IMR-90 (cell line): ENCODE data around the gene ZDHHC6. TPM values are rescaled to one million over a fixed set of nuclear protein-coding genes. Genes with fewer than 3 reads are reported as not detected.

Experiments used
- ATAC-seq: fragments of 200-7000 bp; cut with Tn5 transposase; 2 replicates; pipeline ENCODE4 v1.9.1; 2020; ENCODE audit warnings: low read depth, mild to moderate bottlenecking, moderate library complexity
- BruUV-seq: library from RNA; stranded (reverse); fragments of 400-500 nt; replicated peaks from 2 replicates; lab custom pipeline; 2021; lab: Mats Ljungman, UMichigan
- CTCF ChIA-PET: fragments of 300-600 bp; formaldehyde crosslinking; extraction: SDS; loops from one replicate; lab custom pipeline; 2021; ENCODE audit warnings: antibody characterized with exemption; lab: Yijun Ruan, JAX
- POLR2A ChIA-PET: fragments of 300-600 bp; sonication (Branson Sonifier 250); formaldehyde crosslinking; loops from one replicate; lab custom pipeline; 2022; ENCODE audit warnings: antibody characterized with exemption; ENCODE audit not compliant: unreplicated experiment; lab: Charles Lee
- DNase-seq: peaks from one replicate; pipeline ENCODE4 v3.0.0; 2013
- H2AFZ ChIP-seq: replicated peaks from 2 replicates; pipeline ENCODE3; 2013; ENCODE audit warnings: low read length, mild to moderate bottlenecking; ENCODE audit not compliant: poor library complexity
- H2AK5ac ChIP-seq: 2 replicates; pipeline ENCODE4 v1.6.1; 2013; ENCODE audit warnings: low read depth, low read length, inconsistent platforms
- H2AK9ac ChIP-seq: replicated peaks from 2 replicates; pipeline ENCODE3; 2013; ENCODE audit warnings: mild to moderate bottlenecking, low read depth, low read length, moderate library complexity; ENCODE audit not compliant: poor library complexity
- H2BK120ac ChIP-seq: 2 replicates; pipeline ENCODE4 v1.6.1; 2013; ENCODE audit warnings: low read depth, low read length, inconsistent platforms
- H2BK15ac ChIP-seq: 3 replicates; pipeline ENCODE4 v1.6.1; 2013; ENCODE audit warnings: low read depth, low read length, inconsistent platforms
- H2BK20ac ChIP-seq: 2 replicates; pipeline ENCODE4 v1.6.1; 2013; ENCODE audit warnings: low read depth, mild to moderate bottlenecking, inconsistent platforms, low read length, moderate library complexity
- H2BK5ac ChIP-seq: 2 replicates; pipeline ENCODE4 v1.6.1; 2013; ENCODE audit warnings: mild to moderate bottlenecking, low read depth, low read length, inconsistent platforms; ENCODE audit not compliant: poor library complexity, severe bottlenecking
- H3K14ac ChIP-seq: replicated peaks from 2 replicates; pipeline ENCODE4 v1.6.1; 2013; ENCODE audit warnings: low read depth, low read length, inconsistent platforms
- H3K18ac ChIP-seq: 2 replicates; pipeline ENCODE4 v1.6.1; 2013; ENCODE audit warnings: low read depth, low read length, control low read depth
- H3K23ac ChIP-seq: 2 replicates; pipeline ENCODE4 v1.6.1; 2013; ENCODE audit warnings: low read depth, low read length, inconsistent platforms
- H3K27ac ChIP-seq: 2 replicates; pipeline ENCODE4 v1.5.1; 2013; ENCODE audit warnings: mild to moderate bottlenecking, control low read depth, low read length; ENCODE audit not compliant: insufficient read depth
- H3K27me3 ChIP-seq: 2 replicates; pipeline ENCODE4 v1.6.1; 2013; ENCODE audit warnings: low read length; ENCODE audit not compliant: control insufficient read depth, insufficient read depth
- H3K36me3 ChIP-seq: 2 replicates; pipeline ENCODE4 v1.6.1; 2013; ENCODE audit warnings: low read length, mixed read lengths; ENCODE audit not compliant: control insufficient read depth, insufficient read depth
- H3K4ac ChIP-seq: 2 replicates; pipeline ENCODE4 v1.6.1; 2013; ENCODE audit warnings: low read depth, low read length, inconsistent platforms
- H3K4me1 ChIP-seq: 2 replicates; pipeline ENCODE4 v1.6.1; 2013; ENCODE audit warnings: low read length, mixed read lengths; ENCODE audit not compliant: control insufficient read depth, insufficient read depth
- H3K4me2 ChIP-seq: 2 replicates; pipeline ENCODE4 v1.6.1; 2013; ENCODE audit warnings: low read depth, mild to moderate bottlenecking, control low read depth, low read length, moderate library complexity
- H3K4me3 ChIP-seq: 2 replicates; pipeline ENCODE4 v1.5.1; 2013; ENCODE audit warnings: low read depth, mild to moderate bottlenecking, control low read depth, low read length, moderate library complexity; ENCODE audit not compliant: insufficient read depth
- H3K56ac ChIP-seq: 2 replicates; pipeline ENCODE4 v1.6.1; 2013; ENCODE audit warnings: low read length, inconsistent platforms; ENCODE audit not compliant: insufficient read depth; ENCODE audit errors: extremely low read depth
- H3K79me1 ChIP-seq, 2 experiments: 2 replicates each; pipeline ENCODE4 v1.6.1; 2013; ENCODE audit warnings: low read length in 2 of 2, inconsistent platforms in 1 of 2, low read depth in 1 of 2
- H3K9ac ChIP-seq: 2 replicates; pipeline ENCODE4 v1.6.1; 2013; ENCODE audit warnings: low read depth, low read length, control low read depth
- H3K9me1 ChIP-seq: 2 replicates; pipeline ENCODE4 v1.6.1; 2013; ENCODE audit warnings: low read length, inconsistent platforms; ENCODE audit not compliant: insufficient read depth
- H3K9me3 ChIP-seq: 2 replicates; pipeline ENCODE4 v1.6.1; 2013; ENCODE audit warnings: low read length; ENCODE audit not compliant: control insufficient read depth, insufficient read depth
- H4K20me1 ChIP-seq: 2 replicates; pipeline ENCODE4 v1.6.1; 2013; ENCODE audit warnings: low read length, inconsistent platforms; ENCODE audit not compliant: insufficient read depth
- H4K5ac ChIP-seq: 2 replicates; pipeline ENCODE4 v1.6.1; 2013; ENCODE audit warnings: mild to moderate bottlenecking, low read depth, low read length, control low read depth
- H4K8ac ChIP-seq, 2 experiments: 2 replicates each; pipeline ENCODE4 v1.6.1; 2013; ENCODE audit warnings: low read depth in 2 of 2, low read length in 2 of 2, control low read depth in 1 of 2, inconsistent platforms in 1 of 2
- H4K91ac ChIP-seq: 2 replicates; pipeline ENCODE4 v1.6.1; 2013; ENCODE audit warnings: low read depth, low read length, inconsistent platforms; ENCODE audit not compliant: insufficient read depth
- BHLHE40 ChIP-seq: fragments of 150-350 bp; IDR thresholded peaks from 2 replicates; pipeline ENCODE4 v1.6.1; 2016; ENCODE audit warnings: mild to moderate bottlenecking, low read depth, low read length
- CEBPB ChIP-seq: IDR thresholded peaks from 2 replicates; pipeline ENCODE4 v1.6.1; 2012; ENCODE audit warnings: low read depth, low read length, improper control_type of control experiment
- CHD1 ChIP-seq: IDR thresholded peaks from 2 replicates; pipeline ENCODE4 v1.6.1; 2012; ENCODE audit warnings: low read depth, low read length, improper control_type of control experiment
- CTCF ChIP-seq: conservative IDR thresholded peaks from 2 replicates; pipeline ENCODE4 v1.5.1; 2012; ENCODE audit warnings: mild to moderate bottlenecking, low read depth, low read length, improper control_type of control experiment
- ELK1 ChIP-seq: fragments of 150-350 bp; IDR thresholded peaks from 2 replicates; pipeline ENCODE4 v1.6.1; 2016; ENCODE audit warnings: low read depth, mild to moderate bottlenecking, low read length, moderate library complexity, borderline replicate concordance
- FOS ChIP-seq: fragments of 150-350 bp; IDR thresholded peaks from 2 replicates; pipeline ENCODE4 v1.6.1; 2016; ENCODE audit warnings: low read depth, low read length
- MAFK ChIP-seq: IDR thresholded peaks from 2 replicates; pipeline ENCODE4 v1.6.1; 2012; ENCODE audit warnings: low read depth, low read length, improper control_type of control experiment
- MAZ ChIP-seq: IDR thresholded peaks from 2 replicates; pipeline ENCODE4 v1.6.1; 2012; ENCODE audit warnings: low read depth, mild to moderate bottlenecking, low read length, improper control_type of control experiment, moderate library complexity, borderline replicate concordance
- MXI1 ChIP-seq: IDR thresholded peaks from 2 replicates; pipeline ENCODE4 v1.6.1; 2012; ENCODE audit warnings: low read depth, mild to moderate bottlenecking, low read length, moderate library complexity, borderline replicate concordance
- NFE2L2 ChIP-seq: fragments of 150-350 bp; IDR thresholded peaks from 2 replicates; pipeline ENCODE4 v1.6.1; 2016; ENCODE audit warnings: low read depth, mild to moderate bottlenecking, low read length
- POLR2A ChIP-seq: IDR thresholded peaks from 2 replicates; pipeline ENCODE4 v1.6.1; 2012; ENCODE audit warnings: mild to moderate bottlenecking, low read depth, low read length
- RAD21 ChIP-seq: IDR thresholded peaks from 2 replicates; pipeline ENCODE4 v1.6.1; 2012; ENCODE audit warnings: low read length, improper control_type of control experiment
- RCOR1 ChIP-seq: IDR thresholded peaks from 2 replicates; pipeline ENCODE4 v1.6.1; 2012; ENCODE audit warnings: mild to moderate bottlenecking, low read length, improper control_type of control experiment; ENCODE audit not compliant: insufficient replicate concordance
- RFX5 ChIP-seq: IDR thresholded peaks from 2 replicates; pipeline ENCODE4 v1.8.0; 2012; ENCODE audit warnings: low read depth, mild to moderate bottlenecking, low read length, moderate library complexity
- SMC3 ChIP-seq: fragments of 150-350 bp; IDR thresholded peaks from 2 replicates; pipeline ENCODE4 v1.6.1; 2016; ENCODE audit warnings: low read depth, mild to moderate bottlenecking, antibody characterized with exemption, low read length, moderate library complexity
- USF2 ChIP-seq: fragments of 150-350 bp; IDR thresholded peaks from 2 replicates; pipeline ENCODE4 v1.6.1; 2017; ENCODE audit warnings: mild to moderate bottlenecking, antibody characterized with exemption, low read length, low read depth
- WGBS, 2 experiments: methylation state at CpG; one replicate each; pipeline versions ENCODE4 v1.1.5 to v1.1.7; 2013; ENCODE audit warnings: missing lambda C conversion rate in 2 of 2; ENCODE audit not compliant: insufficient read length in 1 of 2; ENCODE audit errors: extremely low coverage in 2 of 2; 5-methylcytosine and 5-hydroxymethylcytosine counted together
- dilution Hi-C: fragments of 300-500 bp; cut with HindIII; formaldehyde crosslinking; loops from one replicate; pipeline ENCODE4 v1.14.3; 2018; ENCODE audit warnings: low sequenced_read_pairs; ENCODE audit not compliant: unreplicated experiment
- in situ Hi-C: fragments of 300-500 bp; cut with MboI; formaldehyde crosslinking; loops from 3 replicates; pipeline ENCODE4 v1.14.3; 2019; ENCODE audit warnings: low sequenced_read_pairs, inconsistent platforms, mixed read lengths
- intact Hi-C: fragments of 100-400 bp; cut with micrococcal nuclease; formaldehyde crosslinking; loops from 2 replicates; pipeline ENCODE4 v1.10.0; 2022
- polyA plus RNA-seq, 3 experiments: library from polyadenylated mRNA; depleted of rRNA; stranded (reverse); fragments of >200 nt; gene quantifications; 2 replicates each; pipeline ENCODE4 v1.2.3, GENCODE V29; 2012; ENCODE audit warnings: low replicate concordance in 1 of 3
- total RNA-seq: library from RNA; depleted of rRNA; stranded (reverse); fragments of >200 nt; gene quantifications from 2 replicates; pipeline ENCODE4 v1.2.3, GENCODE V29; 2012

Gene ZDHHC6
- total and polyA plus RNA-seq, 2 of the 4 experiments (the other 2 are of a cell fraction) = 17.4 to 21.6 TPM

DNA sequence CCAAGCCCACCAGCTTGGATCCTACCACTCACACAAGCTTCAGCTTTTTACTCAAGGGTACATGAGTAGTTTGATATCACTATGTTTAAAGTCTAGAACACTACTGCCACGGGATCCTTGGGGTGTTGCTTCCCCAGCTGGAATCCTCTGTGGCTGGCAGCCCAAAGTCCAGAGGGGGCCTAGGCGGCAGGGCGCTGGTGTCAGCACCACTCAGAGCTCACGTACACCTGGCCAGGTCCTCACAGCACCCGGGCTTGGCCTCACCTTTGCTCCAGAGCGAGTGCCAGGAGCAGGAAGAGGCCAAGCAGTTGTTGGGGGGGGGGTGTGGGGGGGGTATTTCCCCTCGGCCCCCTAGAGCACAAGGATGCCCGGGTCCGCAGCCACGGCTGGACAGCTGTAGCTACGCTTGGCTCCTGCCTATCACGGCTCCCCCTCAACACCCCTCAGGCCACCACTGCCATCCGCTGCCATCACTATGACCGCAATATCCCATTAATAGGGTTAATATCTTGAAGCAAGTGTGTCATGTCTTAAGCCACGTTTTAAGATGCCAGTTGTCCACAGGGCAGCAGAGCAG is 17.0 kb downstream of the ZDHHC6 start:
- WGBS, 2 experiments = no CpG with 5 or more reads among the region's 15 CpGs
- no peak overlapping the region for H3K4me3 ChIP-seq
- no peaks in the 10 kb centered on the region; the same call in 1 of the 2 replicates for H3K9me1 ChIP-seq
- H2BK20ac ChIP-seq = no peak overlapping the region
- dilution Hi-C loops (no loop called here), intact Hi-C loops (no loop called here), in situ Hi-C loops (no loop called here)
- H2AK9ac ChIP-seq = no peak overlapping the region
- DNase-seq = no peak
- CTCF ChIA-PET = no interaction called here
- no peak overlapping the region for H4K5ac ChIP-seq
- no peak overlapping the region for H4K91ac ChIP-seq
- H3K23ac ChIP-seq = no peak overlapping the region
- H3K4me2 ChIP-seq = no peak overlapping the region
- H2BK15ac ChIP-seq = no peak overlapping the region
- BruUV-seq = no TSS peak
- no peak for ATAC-seq
- no peaks in the 10 kb centered on the region for H3K27me3 ChIP-seq
- no peaks in the 10 kb centered on the region for H3K4me1 ChIP-seq
- H3K18ac ChIP-seq = no peak overlapping the region
- no peak overlapping the region for H3K4ac ChIP-seq
- H2BK120ac ChIP-seq = no peak overlapping the region
- no peak overlapping the region for H2BK5ac ChIP-seq
- peaks cover 16% of the 10 kb centered on the region for H3K36me3 ChIP-seq
- H4K20me1 ChIP-seq = no peaks in the 10 kb centered on the region; the same call in 1 of the 2 replicates
- no peaks in the 10 kb centered on the region for H3K79me1 ChIP-seq
- POLR2A ChIA-PET = no interaction called here
- H3K56ac ChIP-seq = no peak overlapping the region
- no peaks in the 10 kb centered on the region for H3K9me3 ChIP-seq
- no peak overlapping the region for H3K14ac ChIP-seq
- H3K9ac ChIP-seq = no peak overlapping the region
- no peak for TF ChIP-seq USF2
- TF ChIP-seq BHLHE40 = no peak
- no peak for TF ChIP-seq ELK1
- no peak for TF ChIP-seq RFX5
- TF ChIP-seq CTCF = no peak
- TF ChIP-seq POLR2A = no peak
- TF ChIP-seq NFE2L2 = no peak
- TF ChIP-seq RAD21 = no peak
- no peak for TF ChIP-seq CEBPB
- TF ChIP-seq SMC3 = no peak
- no peak for TF ChIP-seq MXI1
- TF ChIP-seq MAZ = no peak
- TF ChIP-seq FOS = no peak
- TF ChIP-seq MAFK = no peak
- TF ChIP-seq RCOR1 = no peak
- no peak for TF ChIP-seq CHD1
- no peak overlapping the region for H3K27ac ChIP-seq
- H4K8ac ChIP-seq = no peak overlapping the region
- no peak overlapping the region for H2AFZ ChIP-seq
- H2AK5ac ChIP-seq = no peak overlapping the region
